Vagina (tissue), 2 donors: Measurements from ENCODE around the gene TBC1D24. TPM values are rescaled to one million over a fixed set of nuclear protein-coding genes. Genes with fewer than 3 reads are reported as not detected.

Experiments
- DNase-seq, 2 donors: peaks; one replicate each; pipeline ENCODE4 v3.0.0-alpha.2; 2017; ENCODE audit errors: extremely low spot score in 2 of 2
- H3K27ac ChIP-seq: fragments of 200-600 bp; sonication (generic); one replicate; pipeline ENCODE4 v1.5.1; 2019
- H3K27me3 ChIP-seq: fragments of 200-600 bp; sonication (generic); one replicate; pipeline ENCODE4 v1.5.1; 2019
- H3K36me3 ChIP-seq, 2 donors: fragments of 200-600 bp; sonication (generic); one replicate each; pipeline ENCODE4 v1.5.1; 2017 to 2019
- H3K4me1 ChIP-seq: fragments of 200-600 bp; sonication (generic); one replicate; pipeline ENCODE4 v1.5.1; 2019
- H3K4me3 ChIP-seq, 2 donors: fragments of 200-600 bp; sonication (generic); 1 replicate in 1 of 2; 2 replicates in 1 of 2; pipeline ENCODE4 v1.5.1; 2016 to 2019
- H3K9me3 ChIP-seq: fragments of 200-600 bp; sonication (generic); one replicate; pipeline ENCODE4 v1.5.1; 2019
- POLR2A ChIP-seq, 2 donors: fragments of 450-650 bp; IDR thresholded peaks; one replicate each; pipeline ENCODE4 v1.6.1; 2017; ENCODE audit warnings: antibody characterized with exemption in 2 of 2, mild to moderate bottlenecking in 2 of 2, moderate library complexity in 2 of 2
- POLR2AphosphoS5 ChIP-seq, 2 donors: sonication (generic); formaldehyde crosslinking; IDR thresholded peaks; one replicate each; pipeline ENCODE4 v1.9.0; 2017; ENCODE audit warnings: antibody characterized with exemption in 2 of 2, mild to moderate bottlenecking in 2 of 2, low read depth in 1 of 2; ENCODE audit not compliant: insufficient read depth in 1 of 2
- intact Hi-C: fragments of 100-400 bp; cut with DNase I; formaldehyde crosslinking; loops from one replicate; pipeline ENCODE4 v1.15.1; 2023
- total RNA-seq: library from RNA; depleted of rRNA; stranded (reverse); fragments of >200 nt; gene quantifications from one replicate; pipeline ENCODE4 v1.2.3, GENCODE V29; 2016
- TF ChIP-seq, protein P1 (sequence below), 3 experiments: fragments of 450-650 bp in 2 of 3; fragments of 200-600 bp in 1 of 3; sonication (generic) in 1 of 3; IDR thresholded peaks; one replicate each; pipeline ENCODE4 v1.5.1; 2017 to 2019; ENCODE audit warnings: antibody characterized with exemption in 3 of 3, mild to moderate bottlenecking in 2 of 3, moderate library complexity in 2 of 3

The TBC1D24 gene
- total RNA-seq, 1 donor from 2014 or later, result 9.6 TPM

DNA sequence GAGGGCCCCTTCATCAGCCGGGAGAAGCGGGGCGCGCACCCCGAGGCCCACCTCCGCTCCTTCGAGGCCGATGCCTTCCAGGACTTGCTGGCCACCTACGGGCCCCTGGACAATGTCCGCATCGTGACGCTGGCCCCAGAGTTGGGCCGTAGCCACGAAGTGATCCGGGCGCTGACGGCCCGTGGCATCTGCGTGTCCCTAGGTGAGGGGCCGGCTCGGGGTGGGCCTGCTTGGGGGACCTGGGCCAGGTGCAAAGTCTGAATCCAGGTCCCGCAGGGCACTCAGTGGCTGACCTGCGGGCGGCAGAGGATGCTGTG is 52.8 kb downstream of the TBC1D24 start:
- H3K27me3 ChIP-seq, result no peaks in the 10 kb centered on the region
- no peak for DNase-seq
- peaks cover 14% of the 10 kb centered on the region for H3K4me1 ChIP-seq
- intact Hi-C loops, result no loop called here
- H3K27ac ChIP-seq, result no peak overlapping the region
- H3K36me3 ChIP-seq, result peaks cover 0 to 39% of the 10 kb centered on the region in 2 donors
- TF ChIP-seq POLR2A (IDR thresholded peaks at IDR 0.05) (no peak), POLR2AphosphoS5 (IDR thresholded peaks at IDR 0.05; ENCODE audit: insufficient read depth in 1 of 2, low read depth in 1 of 2) (no peak)
- TF ChIP-seq, protein P1, sequence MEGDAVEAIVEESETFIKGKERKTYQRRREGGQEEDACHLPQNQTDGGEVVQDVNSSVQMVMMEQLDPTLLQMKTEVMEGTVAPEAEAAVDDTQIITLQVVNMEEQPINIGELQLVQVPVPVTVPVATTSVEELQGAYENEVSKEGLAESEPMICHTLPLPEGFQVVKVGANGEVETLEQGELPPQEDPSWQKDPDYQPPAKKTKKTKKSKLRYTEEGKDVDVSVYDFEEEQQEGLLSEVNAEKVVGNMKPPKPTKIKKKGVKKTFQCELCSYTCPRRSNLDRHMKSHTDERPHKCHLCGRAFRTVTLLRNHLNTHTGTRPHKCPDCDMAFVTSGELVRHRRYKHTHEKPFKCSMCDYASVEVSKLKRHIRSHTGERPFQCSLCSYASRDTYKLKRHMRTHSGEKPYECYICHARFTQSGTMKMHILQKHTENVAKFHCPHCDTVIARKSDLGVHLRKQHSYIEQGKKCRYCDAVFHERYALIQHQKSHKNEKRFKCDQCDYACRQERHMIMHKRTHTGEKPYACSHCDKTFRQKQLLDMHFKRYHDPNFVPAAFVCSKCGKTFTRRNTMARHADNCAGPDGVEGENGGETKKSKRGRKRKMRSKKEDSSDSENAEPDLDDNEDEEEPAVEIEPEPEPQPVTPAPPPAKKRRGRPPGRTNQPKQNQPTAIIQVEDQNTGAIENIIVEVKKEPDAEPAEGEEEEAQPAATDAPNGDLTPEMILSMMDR (IDR thresholded peaks at IDR 0.05), result no peak
- no peak overlapping the region for H3K4me3 ChIP-seq
- H3K9me3 ChIP-seq, result no peaks in the 10 kb centered on the region

DNA sequence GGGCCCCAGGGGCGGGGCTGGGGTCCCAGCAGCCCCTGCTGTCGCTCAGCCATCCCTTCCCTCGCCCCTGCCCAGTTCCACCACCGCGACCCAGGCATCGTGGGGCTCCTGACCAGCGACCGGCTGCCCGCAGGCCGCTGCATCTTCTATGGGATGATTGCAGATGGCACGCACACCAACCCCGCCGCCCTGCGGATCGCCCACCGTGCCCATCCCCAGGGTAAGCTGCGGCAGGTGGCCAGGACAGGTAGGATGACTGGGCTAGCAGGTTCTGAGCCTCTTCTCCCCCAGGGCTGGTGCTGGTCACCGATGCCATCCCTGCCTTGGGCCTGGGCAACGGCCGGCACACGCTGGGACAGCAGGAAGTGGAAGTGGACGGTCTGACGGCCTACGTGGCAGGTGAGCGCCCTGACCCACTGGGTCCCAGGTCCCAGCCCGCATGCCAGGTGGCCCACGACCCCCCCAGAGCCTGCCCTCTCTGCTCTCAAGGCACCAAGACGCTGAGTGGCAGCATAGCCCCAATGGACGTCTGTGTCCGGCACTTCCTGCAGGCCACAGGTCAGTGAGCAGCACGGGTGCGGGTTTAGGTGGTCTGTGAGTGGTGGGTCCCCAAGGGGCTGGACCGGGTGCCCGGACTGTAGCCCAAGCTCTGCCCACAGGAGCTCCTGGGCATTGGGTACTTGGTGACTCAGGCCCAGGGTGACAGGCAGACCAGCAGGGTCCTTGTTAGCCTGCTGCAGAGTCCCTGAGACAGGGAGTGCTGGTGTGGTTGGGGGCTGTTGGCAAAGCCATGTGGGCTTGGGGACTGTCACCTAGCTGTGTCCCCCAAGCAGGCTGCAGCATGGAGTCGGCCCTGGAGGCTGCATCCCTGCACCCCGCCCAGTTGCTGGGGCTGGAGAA is 53.5 kb downstream of the TBC1D24 start:
- Histone ChIP-seq H3K4me3 (no peak overlapping the region), H3K4me1 (peaks cover 17% of the 10 kb centered on the region), H3K27ac (no peak overlapping the region), H3K9me3 (no peaks in the 10 kb centered on the region), H3K36me3 (peaks cover 0 to 34% of the 10 kb centered on the region in 2 donors), H3K27me3 (no peaks in the 10 kb centered on the region)
- DNase-seq, result peak in 1 of 2 donors; percentile 85
- TF ChIP-seq POLR2AphosphoS5 (IDR thresholded peaks at IDR 0.05; ENCODE audit: insufficient read depth in 1 of 2, low read depth in 1 of 2) (no peak), POLR2A (IDR thresholded peaks at IDR 0.05) (no peak)
- TF ChIP-seq, protein P1 (IDR thresholded peaks at IDR 0.05), result no peak
- intact Hi-C loops, result no loop called here

DNA sequence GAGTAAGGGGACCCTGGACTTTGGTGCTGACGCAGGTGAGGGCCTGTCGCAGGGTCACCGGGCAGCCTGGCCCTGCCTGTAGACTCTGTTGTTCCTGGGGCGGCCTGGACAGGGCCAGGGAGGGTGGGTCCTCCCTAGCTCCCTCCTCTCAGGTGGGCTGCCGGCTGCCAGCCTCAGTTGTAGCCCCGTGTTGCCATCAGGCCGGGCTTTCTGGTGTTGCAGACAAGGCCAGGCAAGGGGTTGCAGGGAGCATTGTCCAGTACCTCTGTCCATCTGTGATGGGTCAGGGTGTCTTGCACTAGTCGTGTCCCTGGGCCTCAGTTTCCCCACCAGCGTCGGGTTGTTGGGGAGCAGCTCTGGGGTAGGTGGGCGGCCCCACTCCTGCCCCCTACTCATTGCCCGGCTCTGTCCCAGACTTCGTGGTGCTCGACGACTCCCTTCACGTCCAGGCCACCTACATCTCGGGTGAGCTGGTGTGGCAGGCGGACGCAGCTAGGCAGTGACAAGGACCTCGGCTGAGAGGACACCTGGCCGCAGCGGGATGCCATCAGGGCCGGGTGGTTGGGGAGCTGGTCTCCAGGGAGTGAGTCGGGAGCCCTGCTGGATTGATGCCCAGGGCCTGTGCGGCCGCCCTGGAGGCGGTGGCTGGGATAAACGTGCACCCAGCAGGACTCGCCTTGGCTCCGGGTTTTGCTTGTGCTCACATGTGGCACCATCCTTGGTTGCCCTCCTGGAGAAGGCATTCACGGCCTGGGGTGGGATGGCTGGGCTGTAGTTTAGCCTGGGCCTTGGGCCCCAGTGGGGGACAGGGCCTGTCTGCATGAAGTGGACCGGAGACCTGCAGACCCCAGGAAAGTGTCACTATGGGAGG is 54.4 kb downstream of the TBC1D24 start:
- H3K4me3 ChIP-seq, result no peak overlapping the region
- DNase-seq, result no peak
- no peaks in the 10 kb centered on the region for H3K9me3 ChIP-seq
- H3K27ac ChIP-seq, result no peak overlapping the region
- H3K36me3 ChIP-seq, result peaks cover 0 to 31% of the 10 kb centered on the region in 2 donors
- TF ChIP-seq, protein P1 (IDR thresholded peaks at IDR 0.05), result no peak
- TF ChIP-seq POLR2AphosphoS5 (IDR thresholded peaks at IDR 0.05; ENCODE audit: insufficient read depth in 1 of 2, low read depth in 1 of 2), result no peak
- TF ChIP-seq POLR2A (IDR thresholded peaks at IDR 0.05), result no peak
- intact Hi-C loops, result no loop called here
- H3K27me3 ChIP-seq, result no peaks in the 10 kb centered on the region
- peaks cover 17% of the 10 kb centered on the region for H3K4me1 ChIP-seq

DNA sequence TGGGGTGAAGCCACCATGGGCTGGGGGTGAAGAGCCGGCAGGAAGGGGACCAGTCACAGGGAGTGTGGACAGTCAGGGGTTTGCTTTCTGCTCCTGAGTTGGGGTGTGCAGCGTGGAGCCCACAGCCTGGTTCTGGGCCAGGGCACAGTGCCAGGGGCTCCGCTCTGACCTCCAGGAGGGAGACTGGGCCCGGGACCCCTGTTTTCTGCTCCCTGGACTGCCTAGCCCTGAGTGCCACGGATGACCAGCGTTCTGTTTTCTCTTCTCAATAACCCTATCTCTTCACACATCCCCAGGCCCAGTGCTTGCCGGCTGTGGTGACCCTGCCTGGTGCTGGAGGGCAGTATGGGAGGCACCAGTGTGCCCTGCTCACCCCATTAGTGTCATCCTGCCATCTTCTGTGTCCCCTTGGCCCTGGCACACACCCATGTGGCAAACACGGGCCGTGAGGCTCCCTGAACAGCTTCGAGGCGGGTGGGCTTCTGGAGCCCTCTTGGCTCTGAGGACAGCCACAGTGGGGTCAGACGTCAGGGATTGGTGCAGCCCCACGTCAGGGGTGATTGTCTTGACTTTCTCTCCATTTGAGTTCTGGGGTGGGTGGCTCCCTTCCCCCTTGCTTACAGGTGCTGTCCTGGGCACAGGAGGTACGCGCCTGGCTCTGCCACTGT is 55.2 kb downstream of the TBC1D24 start:
- no peaks in the 10 kb centered on the region for H3K9me3 ChIP-seq
- H3K4me3 ChIP-seq, result no peak overlapping the region
- intact Hi-C loops, result no loop called here
- peak in 1 of 2 donors; percentile 83 for DNase-seq
- peaks cover 0 to 26% of the 10 kb centered on the region in 2 donors for H3K36me3 ChIP-seq
- peaks cover 17% of the 10 kb centered on the region for H3K4me1 ChIP-seq
- no peak overlapping the region for H3K27ac ChIP-seq
- TF ChIP-seq, protein P1 (IDR thresholded peaks at IDR 0.05), result no peak
- TF ChIP-seq POLR2A (IDR thresholded peaks at IDR 0.05), result no peak
- no peak for TF ChIP-seq POLR2AphosphoS5 (IDR thresholded peaks at IDR 0.05; ENCODE audit: insufficient read depth in 1 of 2, low read depth in 1 of 2)
- H3K27me3 ChIP-seq, result no peaks in the 10 kb centered on the region
